Measurements from ENCODE around the gene MAPKAPK2.

- peak in 2 of 5 experiments; percentile 10 to 15 for TF ChIP-seq CTCF (IDR thresholded peaks at IDR 0.05 in 4 of 5, conservative IDR thresholded peaks at IDR 0.05 in 1 of 5)
- TF ChIP-seq POLR2A (IDR thresholded peaks at IDR 0.05): no peak
Observed at GRCh38 chr1:206738370-206739366, 54.0 kb downstream of the MAPKAPK2 start.
